ENCODE results near the gene MFAP4. TPM values are rescaled to one million over a fixed set of nuclear protein-coding genes. Genes with fewer than 3 reads are reported as not detected.

MFAP4 gene
- total RNA-seq, 1 donor from 2014 or later, result 0.82 TPM

- DNase-seq (ENCODE audit: low spot score in 2 of 2), result peak in 1 of 2 donors; percentile 65
- no peak for FAIRE-seq
Observed at GRCh38 chr17:19338031-19338990, 48.7 kb downstream of the MFAP4 start.

DNA sequence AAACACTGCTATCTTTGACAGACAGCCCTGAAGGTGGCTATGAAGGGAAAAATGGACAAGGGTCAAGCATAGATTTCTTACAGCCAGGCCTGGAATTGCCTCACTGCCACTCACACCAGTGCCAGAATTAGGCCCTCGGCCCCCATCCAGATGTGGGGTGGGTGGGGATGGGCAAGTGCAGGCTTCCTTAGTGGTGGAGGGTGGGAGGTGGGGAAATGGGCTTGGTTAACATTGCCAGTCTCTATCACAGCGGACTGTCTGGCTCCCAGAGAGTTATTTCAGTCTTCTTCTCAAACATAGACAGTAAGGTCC is 49.3 kb downstream of the MFAP4 start:
- DNase-seq (ENCODE audit: low spot score in 2 of 2) (no peak), FAIRE-seq (no peak)

DNA sequence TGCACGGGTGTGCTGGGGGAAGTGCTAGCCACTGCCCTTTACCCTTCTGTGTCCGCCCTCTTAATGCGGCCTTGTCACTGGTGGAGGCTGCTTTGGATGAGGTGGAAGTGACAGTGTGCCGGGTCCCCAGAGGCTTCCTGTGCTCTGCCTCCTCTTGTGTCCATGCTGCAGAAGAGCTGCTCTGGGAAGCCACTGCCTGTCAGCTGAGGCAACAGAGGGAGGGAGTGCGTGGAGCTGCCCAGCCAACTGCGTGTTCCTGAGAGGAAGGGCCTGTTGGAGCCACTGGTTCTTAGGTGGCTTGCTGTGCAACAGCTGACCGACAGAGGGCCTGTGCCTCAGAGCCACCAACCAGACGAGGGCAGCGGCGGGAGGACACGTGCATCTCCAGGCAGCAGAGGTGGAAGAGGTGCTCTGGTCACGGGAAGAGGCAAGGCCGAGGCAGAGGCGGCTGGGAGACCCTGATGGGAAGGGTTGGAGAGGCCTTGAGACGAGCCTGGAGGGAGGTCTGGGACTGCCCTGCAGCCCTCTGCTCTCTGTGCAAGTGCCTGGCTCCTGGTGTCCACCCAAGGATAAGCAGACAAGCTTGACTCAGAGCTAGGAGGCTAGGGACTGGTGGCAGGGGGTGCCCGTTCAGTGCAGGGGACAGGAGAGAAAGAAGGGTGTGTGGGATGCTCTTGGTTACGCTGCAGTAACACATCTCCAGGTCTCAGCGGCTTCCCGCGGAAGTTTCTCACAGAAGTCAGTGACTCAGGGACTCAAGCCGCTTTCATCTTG is 49.9 kb downstream of the MFAP4 start:
- DNase-seq (ENCODE audit: low spot score in 2 of 2) (peak in 1 of 2 donors; percentile 77), FAIRE-seq (no peak)

GRCh38 chr17:19335951-19336631 is 50.9 kb downstream of the MFAP4 start:
- FAIRE-seq (no peak), DNase-seq (ENCODE audit: low spot score in 2 of 2) (no peak)

DNA sequence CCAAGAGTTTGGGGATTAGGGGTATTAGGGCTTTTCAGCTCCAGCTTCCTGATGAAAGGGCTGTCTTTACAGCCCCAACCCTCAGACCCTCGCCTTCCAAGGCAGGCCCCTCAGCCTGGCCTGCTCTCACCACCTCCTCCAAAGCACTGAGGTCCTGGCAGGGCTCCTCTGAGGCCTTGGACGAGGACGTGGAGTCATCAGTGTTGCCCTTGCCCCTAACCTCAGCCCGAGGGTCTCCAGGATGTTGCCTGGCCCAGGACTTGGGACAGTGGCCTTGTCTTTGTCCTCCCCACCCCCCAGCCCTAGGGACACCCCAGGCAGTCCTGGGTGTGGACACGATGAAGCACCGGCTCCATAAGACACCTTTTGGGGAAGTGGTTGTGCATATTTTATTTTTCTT is 52.7 kb downstream of the MFAP4 start:
- FAIRE-seq, result no peak
- DNase-seq (ENCODE audit: low spot score in 2 of 2), result no peak

DNA sequence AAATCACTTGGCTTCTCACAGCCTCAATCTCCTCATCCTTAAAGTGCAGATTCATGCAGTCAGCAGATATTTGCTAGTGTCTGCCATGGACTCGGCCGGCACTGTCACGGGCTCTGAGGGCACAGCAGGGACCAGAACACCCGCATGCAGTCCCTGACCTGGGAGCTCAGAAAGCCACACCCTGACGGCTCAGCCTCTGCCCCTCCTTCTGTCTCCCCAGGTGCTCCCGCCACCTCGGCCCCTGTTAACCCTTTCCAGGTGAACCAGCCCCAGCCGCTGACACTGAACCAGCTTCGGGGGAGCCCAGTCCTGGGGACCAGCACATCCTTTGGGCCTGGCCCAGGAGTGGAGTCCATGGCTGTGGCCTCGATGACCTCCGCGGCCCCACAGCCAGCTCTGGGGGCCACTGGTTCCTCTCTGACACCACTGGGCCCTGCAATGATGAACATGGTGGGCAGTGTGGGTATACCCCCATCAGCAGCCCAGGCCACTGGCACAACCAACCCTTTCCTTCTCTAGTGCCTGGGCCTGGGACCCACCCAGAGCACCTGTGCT is 53.2 kb downstream of the MFAP4 start:
- DNase-seq (ENCODE audit: low spot score in 2 of 2) (no peak), FAIRE-seq (no peak)

Small RNA genes within 50 kb of the gene (small RNA-seq; reads per million reads assigned to genes)
- gene MIR1180 (17.0 reads per million, percentile 96 among the genes with 10 or more reads in this experiment), gene RF00537 (not detected)

Other genes starting within 250 kb of the MFAP4 start
- gene EPN2, start 149.8 kb downstream of the MFAP4 start, total RNA-seq, result 53.0 TPM
- 12.6 TPM for gene B9D1, start 24.5 kb downstream of the MFAP4 start, total RNA-seq
- gene MAPK7, start 8.7 kb downstream of the MFAP4 start, total RNA-seq, result 12.6 TPM
- gene RNF112, start 24.0 kb upstream of the MFAP4 start, total RNA-seq, result 26.1 TPM
- gene SLC47A1, start 146.7 kb upstream of the MFAP4 start, total RNA-seq, result 4.9 TPM